ENCODE results near the gene MYBBP1A.
"Not testable (repeated sequence)": the region's sequence is repeated elsewhere in the genome, so short reads cannot be mapped to it uniquely, and the experiment has no call there.

MYBBP1A gene

DNA sequence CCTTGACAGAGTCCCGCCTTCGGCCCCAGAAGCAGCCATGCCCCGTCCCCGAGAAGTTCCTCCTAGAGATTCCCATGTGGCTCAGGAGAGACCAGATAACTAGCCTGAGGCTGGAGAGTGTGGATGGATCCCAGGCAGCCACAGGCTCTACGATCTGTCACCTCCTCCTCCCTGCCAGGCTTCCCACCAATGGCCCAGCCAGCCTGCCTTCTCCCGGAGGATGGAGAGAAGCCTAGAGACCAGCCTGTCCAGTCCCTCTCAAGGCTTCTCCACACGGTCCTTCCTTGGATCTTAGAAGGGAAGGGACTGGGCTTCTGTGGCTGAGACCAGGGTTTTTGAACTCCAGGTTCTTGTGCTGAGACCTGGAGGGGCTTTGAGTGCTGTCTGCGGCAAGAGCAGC is 27.5 kb upstream of the MYBBP1A start:
- no peak overlapping the region for H3K27ac ChIP-seq
- TF ChIP-seq, protein P1, sequence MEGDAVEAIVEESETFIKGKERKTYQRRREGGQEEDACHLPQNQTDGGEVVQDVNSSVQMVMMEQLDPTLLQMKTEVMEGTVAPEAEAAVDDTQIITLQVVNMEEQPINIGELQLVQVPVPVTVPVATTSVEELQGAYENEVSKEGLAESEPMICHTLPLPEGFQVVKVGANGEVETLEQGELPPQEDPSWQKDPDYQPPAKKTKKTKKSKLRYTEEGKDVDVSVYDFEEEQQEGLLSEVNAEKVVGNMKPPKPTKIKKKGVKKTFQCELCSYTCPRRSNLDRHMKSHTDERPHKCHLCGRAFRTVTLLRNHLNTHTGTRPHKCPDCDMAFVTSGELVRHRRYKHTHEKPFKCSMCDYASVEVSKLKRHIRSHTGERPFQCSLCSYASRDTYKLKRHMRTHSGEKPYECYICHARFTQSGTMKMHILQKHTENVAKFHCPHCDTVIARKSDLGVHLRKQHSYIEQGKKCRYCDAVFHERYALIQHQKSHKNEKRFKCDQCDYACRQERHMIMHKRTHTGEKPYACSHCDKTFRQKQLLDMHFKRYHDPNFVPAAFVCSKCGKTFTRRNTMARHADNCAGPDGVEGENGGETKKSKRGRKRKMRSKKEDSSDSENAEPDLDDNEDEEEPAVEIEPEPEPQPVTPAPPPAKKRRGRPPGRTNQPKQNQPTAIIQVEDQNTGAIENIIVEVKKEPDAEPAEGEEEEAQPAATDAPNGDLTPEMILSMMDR (IDR thresholded peaks at IDR 0.05) = no peak
- no peak for TF ChIP-seq ZFX (IDR thresholded peaks at IDR 0.05; ENCODE audit: borderline replicate concordance)

DNA sequence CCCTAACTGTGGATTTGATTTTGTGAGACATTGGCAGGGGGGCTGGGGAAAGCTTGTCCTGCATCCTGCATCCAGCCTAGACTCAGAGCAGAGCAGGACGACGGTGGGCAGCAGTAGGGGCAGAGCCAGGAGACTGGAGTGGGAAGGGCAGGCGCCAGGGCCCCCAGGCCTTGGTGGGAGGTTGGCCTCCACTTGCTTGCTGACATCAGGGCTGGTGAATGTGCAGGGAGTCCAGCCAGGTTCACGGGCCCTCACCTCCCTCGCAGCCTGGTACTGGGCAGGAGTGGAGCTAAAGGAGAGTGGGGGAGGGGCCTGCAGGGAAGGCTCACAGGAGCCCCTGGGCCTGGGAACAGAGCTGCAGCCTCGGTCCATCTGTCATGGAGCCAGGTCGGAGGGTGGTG is 26.9 kb upstream of the MYBBP1A start:
- no peak overlapping the region for H3K27ac ChIP-seq
- TF ChIP-seq, protein P1 (IDR thresholded peaks at IDR 0.05) = no peak
- TF ChIP-seq ZFX (IDR thresholded peaks at IDR 0.05; ENCODE audit: borderline replicate concordance) = no peak

DNA sequence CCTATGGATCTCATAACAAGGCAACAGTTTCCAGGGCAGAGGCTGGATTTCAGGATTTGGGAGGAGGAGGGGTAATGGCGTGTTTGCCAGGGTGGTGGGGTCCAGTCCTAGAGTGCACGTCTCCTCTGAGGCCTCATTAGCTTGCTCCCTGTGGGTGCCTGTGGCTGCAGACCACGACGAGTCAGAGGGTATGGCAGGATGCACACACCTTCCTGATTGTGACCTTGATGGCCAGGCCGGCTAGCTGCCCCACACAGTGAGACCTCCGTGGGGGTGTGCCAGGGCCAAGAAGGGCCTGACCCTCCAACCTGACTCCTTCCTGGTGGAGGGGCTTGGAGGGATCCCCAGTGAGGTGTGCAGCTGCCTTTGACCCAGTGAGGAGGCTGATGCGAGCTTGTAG is 25.1 kb upstream of the MYBBP1A start:
- H3K27ac ChIP-seq = no peak overlapping the region
- TF ChIP-seq, protein P1 (IDR thresholded peaks at IDR 0.05) = no peak
- no peak for TF ChIP-seq ZFX (IDR thresholded peaks at IDR 0.05; ENCODE audit: borderline replicate concordance)

DNA sequence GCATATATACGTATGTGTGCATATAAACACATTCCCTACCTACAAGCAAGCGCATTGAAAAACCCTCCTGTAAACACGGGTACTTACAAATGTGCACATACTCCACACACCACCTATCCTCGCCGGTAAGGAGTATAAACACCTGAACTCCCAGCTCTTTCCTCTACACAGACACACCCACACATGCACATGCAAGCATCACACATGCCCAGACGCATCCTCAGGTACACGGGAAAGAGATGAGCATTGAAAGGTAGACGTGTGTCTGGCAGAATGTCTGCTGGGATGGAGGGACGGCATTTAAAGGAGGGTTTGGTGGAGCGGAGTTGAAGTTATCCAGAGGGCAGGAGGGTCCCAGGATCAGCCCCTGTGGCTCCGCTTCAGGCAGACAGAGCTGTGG is 24.5 kb upstream of the MYBBP1A start:
- no peak overlapping the region for H3K27ac ChIP-seq
- no peak for TF ChIP-seq ZFX (IDR thresholded peaks at IDR 0.05; ENCODE audit: borderline replicate concordance)
- TF ChIP-seq, protein P1 (IDR thresholded peaks at IDR 0.05) = no peak

DNA sequence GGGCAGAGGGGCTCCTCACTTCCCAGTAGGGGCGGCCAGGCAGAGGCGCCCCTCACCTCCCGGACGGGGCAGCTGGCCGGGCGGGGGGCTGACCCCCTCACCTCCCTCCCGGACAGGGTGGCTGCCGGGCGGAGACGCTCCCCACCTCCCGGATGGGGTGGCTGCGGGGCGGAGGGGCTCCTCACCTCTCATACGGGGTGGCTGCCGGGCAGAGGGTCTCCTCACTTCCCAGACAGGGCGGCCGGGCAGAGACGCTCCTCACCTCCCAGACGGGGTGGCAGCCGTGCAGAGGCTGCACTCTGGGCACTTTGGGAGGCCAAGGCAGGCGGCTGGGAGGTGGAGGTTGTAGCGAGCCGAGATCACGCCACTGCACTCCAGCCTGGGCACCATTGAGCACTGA is 23.2 kb upstream of the MYBBP1A start:
- H3K27ac ChIP-seq = not testable (repeated sequence)

DNA sequence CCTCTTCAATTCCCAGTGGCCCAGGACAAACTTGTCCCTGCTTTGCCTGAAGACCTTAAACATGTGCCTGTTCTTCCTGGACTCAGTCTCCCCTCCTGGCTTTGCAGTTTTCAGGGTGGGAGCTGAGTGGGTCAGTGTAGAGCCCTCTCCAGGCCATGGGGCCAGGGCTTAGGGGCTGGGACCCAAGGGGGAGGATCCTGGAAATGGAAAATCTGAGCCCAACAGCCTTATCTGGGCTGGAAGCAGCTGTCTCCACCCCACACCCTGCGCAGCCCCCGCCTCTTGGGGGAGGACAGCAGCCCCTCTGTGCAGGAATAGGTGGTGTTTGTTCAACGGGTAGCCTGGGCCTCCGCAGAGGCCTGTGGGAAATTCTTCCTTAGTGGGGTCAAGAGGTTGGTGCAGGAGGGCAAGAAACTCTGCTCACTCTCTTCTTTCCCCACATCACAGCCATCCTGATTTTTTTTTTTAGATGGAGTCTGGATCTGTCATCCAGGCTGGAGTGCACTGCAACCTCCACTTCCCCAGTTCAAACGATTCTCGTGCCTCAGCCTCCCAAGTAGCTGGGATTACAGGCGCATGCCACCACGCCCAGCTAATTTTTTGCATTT is 22.3 kb upstream of the MYBBP1A start:
- H3K27ac ChIP-seq = no peak overlapping the region
- no peak for TF ChIP-seq ZFX (IDR thresholded peaks at IDR 0.05; ENCODE audit: borderline replicate concordance)
- TF ChIP-seq, protein P1 (IDR thresholded peaks at IDR 0.05) = no peak

DNA sequence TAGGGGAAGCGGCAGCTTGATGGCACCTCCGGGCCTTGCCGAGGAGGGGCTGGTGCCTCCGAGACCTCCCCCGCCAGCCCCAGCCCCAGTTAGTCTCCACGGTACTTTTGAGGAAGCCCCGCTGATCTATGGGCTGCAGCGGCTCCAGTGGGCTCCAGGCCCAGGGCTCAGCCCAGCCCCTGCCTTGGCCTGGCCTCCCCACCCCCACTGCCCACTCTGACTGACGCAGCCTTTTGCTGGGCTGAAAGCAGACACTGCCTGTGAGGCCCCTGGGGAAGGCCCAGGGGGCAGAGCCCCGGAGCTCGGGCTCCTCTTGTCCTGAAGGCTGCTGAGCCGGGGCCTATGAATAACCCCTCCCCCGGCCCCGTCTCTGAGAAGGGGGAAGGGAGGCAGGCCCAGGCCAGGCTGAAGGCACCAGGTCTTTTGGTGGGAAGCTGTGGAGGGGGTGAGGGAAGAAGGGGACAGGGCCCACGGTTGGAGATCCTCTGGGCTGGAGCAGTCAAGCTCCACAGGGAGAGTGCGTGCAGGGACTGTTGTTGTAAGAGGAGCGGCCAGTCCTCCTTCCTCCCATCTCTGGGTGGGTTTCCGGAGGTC is 21.6 kb upstream of the MYBBP1A start:
- no peak overlapping the region for H3K27ac ChIP-seq
- no peak for TF ChIP-seq ZFX (IDR thresholded peaks at IDR 0.05; ENCODE audit: borderline replicate concordance)
- TF ChIP-seq, protein P1 (IDR thresholded peaks at IDR 0.05) = no peak

DNA sequence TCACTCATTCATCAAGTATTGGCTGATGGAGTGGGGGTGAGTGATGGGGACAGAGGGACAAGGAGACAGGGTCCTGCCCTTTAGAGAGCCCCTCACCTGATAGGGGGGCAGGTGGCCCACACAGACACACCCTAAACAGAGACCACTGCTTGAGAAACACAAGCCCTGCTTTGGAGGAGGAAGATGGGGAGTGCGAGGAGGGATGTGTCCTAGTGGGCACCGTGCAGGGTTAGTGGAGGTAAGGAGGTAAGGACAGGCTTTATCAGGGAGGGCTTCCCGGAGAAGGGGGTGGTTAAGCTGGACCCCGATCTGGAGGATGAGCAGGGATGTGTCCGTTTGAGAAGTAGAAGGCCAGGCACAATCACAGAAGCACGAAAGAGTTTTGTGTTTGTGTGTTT is 21.0 kb upstream of the MYBBP1A start:
- TF ChIP-seq ZFX (IDR thresholded peaks at IDR 0.05; ENCODE audit: borderline replicate concordance) = no peak
- TF ChIP-seq, protein P1 (IDR thresholded peaks at IDR 0.05) = no peak
- H3K27ac ChIP-seq = no peak overlapping the region

All from 22Rv1 (cell line).